GM12878 (cell line): Measurements from ENCODE around the gene TARBP1. TPM values are rescaled to one million over a fixed set of nuclear protein-coding genes. Genes with fewer than 3 reads are reported as not detected.

Source experiments
- ATAC-seq: fragments of 200-7000 bp; cut with Tn5 transposase; 3 replicates; pipeline ENCODE4 v1.9.1; 2020; ENCODE audit warnings: mild to moderate bottlenecking, moderate library complexity
- BruUV-seq: library from RNA; stranded (reverse); fragments of 400-500 nt; replicated peaks from 2 replicates; lab custom pipeline; 2021; lab: Mats Ljungman, UMichigan
- CTCF ChIA-PET: fragments of 300-600 bp; sonication (Branson Sonifier 250); formaldehyde crosslinking; extraction: SDS; loops from one replicate; lab custom pipeline; 2021; ENCODE audit warnings: inconsistent platforms; lab: Yijun Ruan, JAX
- POLR2A ChIA-PET: fragments of 350-600 bp; formaldehyde crosslinking; extraction: SDS; loops from one replicate; lab custom pipeline; 2021; ENCODE audit warnings: inconsistent platforms; lab: Charles Lee
- RAD21 ChIA-PET: fragments of 300-600 bp; sonication (Branson Sonifier 250); formaldehyde crosslinking; loops from one replicate; lab custom pipeline; 2023; ENCODE audit warnings: antibody characterized with exemption; ENCODE audit not compliant: unreplicated experiment; lab: Charles Lee
- SMC1A ChIA-PET: fragments of 300-600 bp; sonication (Branson Sonifier 250); formaldehyde crosslinking; loops from one replicate; lab custom pipeline; 2023; ENCODE audit not compliant: unreplicated experiment, uncharacterized antibody; lab: Charles Lee
- DNase-seq: peaks from one replicate; pipeline ENCODE4 v3.0.0-alpha.2; 2011; ENCODE audit warnings: low read depth, low spot score
- FAIRE-seq: peaks from 3 replicates; lab custom pipeline; 2011; peaks lifted over from hg19 to GRCh38; lab: Jason Lieb, UNC
- H2AFZ ChIP-seq: 2 replicates; pipeline ENCODE4 v1.6.0; 2011; ENCODE audit warnings: low read depth, low read length, control low read depth; ENCODE audit not compliant: control insufficient read depth
- H3K27ac ChIP-seq: 2 replicates; pipeline ENCODE4 v1.5.1; 2011; ENCODE audit warnings: control low read depth; ENCODE audit not compliant: control insufficient read depth, insufficient read depth
- H3K27me3 ChIP-seq, 2 experiments: replicated peaks in 1 of 2; 2 replicates each; pipeline versions ENCODE4 v1.6.0 to v1.6.1; 2011; ENCODE audit warnings: low read length in 1 of 2; ENCODE audit not compliant: control insufficient read depth in 2 of 2, insufficient read depth in 2 of 2
- H3K36me3 ChIP-seq, 2 experiments: 2 replicates each; pipeline ENCODE4 v1.5.1; 2011; ENCODE audit warnings: low read length in 1 of 2; ENCODE audit not compliant: control insufficient read depth in 2 of 2, insufficient read depth in 2 of 2
- H3K4me1 ChIP-seq: 2 replicates; pipeline ENCODE4 v1.6.1; 2011; ENCODE audit warnings: mild to moderate bottlenecking, low read length, moderate library complexity, mixed read lengths; ENCODE audit not compliant: control insufficient read depth, insufficient read depth
- H3K4me2 ChIP-seq: 2 replicates; pipeline ENCODE4 v1.6.0; 2011; ENCODE audit warnings: control low read depth; ENCODE audit not compliant: control insufficient read depth, insufficient read depth
- H3K4me3 ChIP-seq: fragments of 200-600 bp; sonication (generic); 2 replicates; pipeline ENCODE4 v1.5.1; 2016
- H3K79me2 ChIP-seq: 2 replicates; pipeline ENCODE4 v1.6.0; 2011; ENCODE audit warnings: low read length; ENCODE audit not compliant: control insufficient read depth, insufficient read depth
- H3K9ac ChIP-seq: 2 replicates; pipeline ENCODE4 v1.8.0; 2011; ENCODE audit warnings: low read length, control low read depth, mixed read lengths; ENCODE audit not compliant: control insufficient read depth, insufficient read depth
- H3K9me3 ChIP-seq: replicated peaks from 3 replicates; pipeline ENCODE4 v1.5.1; 2011; ENCODE audit warnings: mild to moderate bottlenecking, low read length; ENCODE audit not compliant: control insufficient read depth, insufficient read depth
- H4K20me1 ChIP-seq: 2 replicates; pipeline ENCODE4 v1.6.0; 2011; ENCODE audit not compliant: control insufficient read depth, insufficient read depth
- ATF3 ChIP-seq: IDR thresholded peaks from 2 replicates; pipeline ENCODE4 v1.6.1; 2011; ENCODE audit warnings: low read depth, mild to moderate bottlenecking, low read length, moderate library complexity, borderline replicate concordance; ENCODE audit errors: extremely low read depth
- E4F1 ChIP-seq: fragments of 450-650 bp; IDR thresholded peaks from 2 replicates; pipeline ENCODE4 v1.6.1; 2018; ENCODE audit warnings: borderline replicate concordance, mild to moderate bottlenecking; ENCODE audit not compliant: partially characterized antibody
- EP300 ChIP-seq, 2 experiments: fragments of 150-350 bp in 1 of 2; IDR thresholded peaks; 2 replicates each; pipeline ENCODE4 v1.6.1; 2011 to 2012; ENCODE audit warnings: low read depth in 2 of 2, low read length in 2 of 2, borderline replicate concordance in 1 of 2, improper control_type of control experiment in 1 of 2, inconsistent platforms in 1 of 2; ENCODE audit not compliant: control insufficient read depth in 1 of 2
- EZH2 ChIP-seq: IDR thresholded peaks from 2 replicates; pipeline ENCODE4 v1.6.1; 2012; ENCODE audit warnings: low read depth, mild to moderate bottlenecking, control low read depth, inconsistent platforms, low read length, borderline replicate concordance; ENCODE audit not compliant: control insufficient read depth
- KLF5 ChIP-seq: fragments of 450-650 bp; IDR thresholded peaks from 2 replicates; pipeline ENCODE4 v1.6.1; 2014; ENCODE audit warnings: mild to moderate bottlenecking; ENCODE audit not compliant: partially characterized antibody
- NKRF ChIP-seq: fragments of 450-650 bp; conservative IDR thresholded peaks from 2 replicates; pipeline ENCODE4 v1.6.1; 2017; ENCODE audit warnings: mild to moderate bottlenecking, moderate library complexity
- RELA ChIP-seq: fragments of 450-650 bp; IDR thresholded peaks from 2 replicates; pipeline ENCODE4 v1.8.0; 2014; ENCODE audit warnings: borderline replicate concordance; ENCODE audit not compliant: partially characterized antibody
- SIN3A ChIP-seq: IDR thresholded peaks from 2 replicates; pipeline ENCODE4 v1.6.1; 2012; ENCODE audit warnings: low read depth, low read length, improper control_type of control experiment
- TCF7 ChIP-seq: IDR thresholded peaks from 2 replicates; pipeline ENCODE4 v1.6.1; 2014; ENCODE audit warnings: antibody characterized with exemption, borderline replicate concordance
- USF1 ChIP-seq: IDR thresholded peaks from 2 replicates; pipeline ENCODE4 v1.6.1; 2011; ENCODE audit warnings: borderline replicate concordance, low read depth, mild to moderate bottlenecking, moderate library complexity, mixed read lengths, low read length; ENCODE audit not compliant: insufficient read depth; ENCODE audit errors: extremely low read length
- WGBS: methylation state at CpG from one replicate; pipeline ENCODE4 v1.1.6; 2016; ENCODE audit warnings: low lambda C conversion rate; ENCODE audit not compliant: insufficient replicate concordance, insufficient coverage; ENCODE audit errors: missing lambda C conversion rate; 5-methylcytosine and 5-hydroxymethylcytosine counted together
- in situ Hi-C: fragments of 300-500 bp; cut with MboI; formaldehyde crosslinking; loops from 9 replicates; pipeline ENCODE4 v1.14.3; 2018; ENCODE audit warnings: mixed read lengths
- intact Hi-C: fragments of 100-400 bp; cut with micrococcal nuclease; formaldehyde crosslinking; loops from one replicate; pipeline ENCODE4 v1.14.2; 2022; ENCODE audit not compliant: unreplicated experiment
- polyA plus RNA-seq, 11 experiments: library from polyadenylated mRNA; depleted of rRNA in 4 of 11; unstranded in 6 of 11; stranded (reverse) in 5 of 11; fragments of >200 nt; fragmentation: Nextera tagmentation in 4 of 11; fragmentation: Illumina TruSeq in 1 of 11; extraction: Ambion mirVana in 4 of 11; extraction: Trizol in 1 of 11; gene quantifications; 1 replicate in 1 of 11; 2 replicates in 10 of 11; pipeline versions ENCODE4 v1.2.1 to v1.2.3, GENCODE V29; 2011 to 2016; ENCODE audit warnings: inconsistent platforms in 2 of 11, missing spikeins in 2 of 11, low read depth in 1 of 11
- total RNA-seq, 4 experiments: library from RNA; depleted of rRNA in 3 of 4; stranded (reverse); fragments of >200 nt in 3 of 4; fragmentation: Illumina TruSeq in 1 of 4; extraction: Trizol in 1 of 4; gene quantifications; 2 replicates each; pipeline versions ENCODE4 v1.2.1 to v1.2.3, GENCODE V29; 2013 to 2021

Gene TARBP1
- total and polyA plus RNA-seq, 10 of the 15 experiments (the other 5 are each of a cell fraction or from before 2014, with no cell fraction given): 10.8 to 94.4 (median 35.3) TPM

GRCh38 chr1:234504969-234505768, 26.2 kb upstream of the TARBP1 start:
- no peak for DNase-seq
- Histone ChIP-seq H2AFZ (no peak overlapping the region), H3K79me2 (no peaks in the 10 kb centered on the region), H4K20me1 (no peaks in the 10 kb centered on the region), H3K9ac (no peak overlapping the region), H3K4me3 (no peak overlapping the region), H3K9me3 (peaks cover 6% of the 10 kb centered on the region; the same call in 2 of the 3 replicates), H3K4me1 (peaks cover 9% of the 10 kb centered on the region), H3K27ac (no peak overlapping the region), H3K27me3 (no peaks in the 10 kb centered on the region), H3K36me3 (no peaks in the 10 kb centered on the region), H3K4me2 (no peak overlapping the region)
- in situ Hi-C loops (loop anchor here (5.0 kb wide), 1 partner anchor 337 kb away; no protein-coding TSS in a partner anchor), intact Hi-C loops (no loop called here)
- ChIA-PET CTCF (interaction anchor here (0.5 to 2.7 kb wide), 2 partner anchors 18 to 336 kb away, joined by 10 read pairs; no protein-coding TSS in a partner anchor), RAD21 (interaction anchor here (0.6 to 1.4 kb wide), 2 partner anchors 96 to 718 kb away, joined by 3 to 4 read pairs; no protein-coding TSS in a partner anchor), SMC1A (interaction anchor here (1.4 kb wide), 1 partner anchor 10 kb away, joined by 5 read pairs; no protein-coding TSS in a partner anchor), POLR2A (interaction anchor here (0.6 to 1.3 kb wide), 2 partner anchors 14 to 593 kb away, joined by 5 to 7 read pairs; no protein-coding TSS in a partner anchor)
- no TSS peak for BruUV-seq
- TF ChIP-seq KLF5: no peak
- no peak for TF ChIP-seq EZH2
- TF ChIP-seq EP300 (IDR thresholded peaks at IDR 0.05; ENCODE audit: borderline replicate concordance in 1 of 2, control insufficient read depth in 1 of 2, low read depth in 2 of 2, low read length in 2 of 2): no peak
- TF ChIP-seq E4F1: no peak
- TF ChIP-seq SIN3A: no peak
- no peak for TF ChIP-seq USF1
- no peak for TF ChIP-seq NKRF
- TF ChIP-seq TCF7: no peak
- TF ChIP-seq ATF3: no peak
- TF ChIP-seq RELA: no peak
- no peak for ATAC-seq
- WGBS: 88% methylated on average over 4 of the region's 4 CpGs
- FAIRE-seq: no peak
